GM18873 (cell line): ENCODE results near the gene MGLL.

Experiments
- ATAC-seq: cut with Tn5 transposase; IDR thresholded peaks from one replicate; pipeline ENCODE4 v1.9.1; 2021; ENCODE audit warnings: mild to moderate bottlenecking, moderate library complexity, moderate number of reproducible peaks; ENCODE audit not compliant: unreplicated experiment, low FRiP score

MGLL gene

DNA sequence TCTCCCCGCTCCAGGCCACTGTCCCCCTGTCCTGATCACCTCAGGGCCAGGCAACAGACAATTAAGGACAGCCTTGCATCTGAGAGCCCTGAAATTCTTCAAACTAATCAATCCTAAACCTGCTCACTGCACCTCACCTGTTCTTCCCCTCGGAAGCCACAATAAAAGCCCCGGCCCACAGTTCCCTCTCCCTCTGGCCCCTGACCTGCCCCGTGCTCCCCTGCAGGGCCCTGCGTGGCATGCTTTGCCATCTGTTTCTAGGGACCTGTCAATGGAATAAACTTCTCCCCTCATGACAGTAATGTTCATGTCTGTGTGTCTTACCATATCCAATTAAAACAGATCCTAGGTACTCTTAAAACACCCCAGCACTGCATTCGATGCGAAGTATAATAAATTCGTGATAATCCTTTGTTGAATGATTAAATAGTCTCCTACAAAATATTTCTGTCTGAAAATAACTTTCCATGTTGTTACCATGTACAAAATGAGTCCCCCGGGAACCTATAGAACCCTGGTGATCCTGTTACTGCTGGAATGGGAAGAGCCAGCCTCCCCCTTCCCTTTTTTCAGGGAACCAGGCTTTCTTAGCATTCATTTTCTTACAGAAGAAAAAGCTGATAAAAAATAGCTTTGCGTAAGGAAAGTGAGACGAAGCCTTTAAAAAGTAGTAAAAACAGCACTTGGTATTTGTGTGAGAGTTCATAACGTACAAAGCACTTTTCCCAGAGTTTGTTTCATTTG lies 90.6 kb downstream of the MGLL start:
- ATAC-seq: no peak

DNA sequence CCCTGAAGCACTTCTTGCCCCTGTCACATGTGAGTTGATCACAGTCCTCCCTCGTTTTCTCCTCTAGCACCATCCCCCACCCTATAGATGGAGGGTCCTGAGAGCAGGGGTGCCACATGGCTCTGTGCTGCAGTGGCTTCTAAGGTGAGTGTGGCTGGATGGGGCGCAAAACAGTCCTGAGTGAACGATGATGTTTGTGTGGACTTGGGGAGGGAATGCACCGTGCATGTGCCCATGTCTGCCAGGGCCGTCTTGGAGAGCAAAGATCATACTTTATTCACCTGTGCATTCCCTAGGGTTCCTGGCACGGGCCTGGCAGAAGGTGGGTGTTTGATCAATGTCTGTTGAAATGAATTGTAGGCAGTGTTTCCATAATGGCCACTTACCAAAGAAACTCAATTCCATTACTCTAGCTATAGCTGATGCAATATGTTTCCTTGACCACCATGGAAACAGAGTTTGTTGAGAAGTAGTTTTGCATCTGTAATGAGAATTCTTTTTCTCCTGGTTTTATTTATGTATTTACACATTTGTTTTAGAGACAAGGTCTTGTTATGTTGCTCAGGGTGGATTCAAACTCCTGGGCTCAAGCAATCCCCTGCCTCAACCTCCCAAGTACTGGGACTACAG lies 91.5 kb downstream of the MGLL start:
- no peak for ATAC-seq

- ATAC-seq: no peak
Observed at GRCh38 chr3:127730171-127730570, 92.1 kb downstream of the MGLL start.

DNA sequence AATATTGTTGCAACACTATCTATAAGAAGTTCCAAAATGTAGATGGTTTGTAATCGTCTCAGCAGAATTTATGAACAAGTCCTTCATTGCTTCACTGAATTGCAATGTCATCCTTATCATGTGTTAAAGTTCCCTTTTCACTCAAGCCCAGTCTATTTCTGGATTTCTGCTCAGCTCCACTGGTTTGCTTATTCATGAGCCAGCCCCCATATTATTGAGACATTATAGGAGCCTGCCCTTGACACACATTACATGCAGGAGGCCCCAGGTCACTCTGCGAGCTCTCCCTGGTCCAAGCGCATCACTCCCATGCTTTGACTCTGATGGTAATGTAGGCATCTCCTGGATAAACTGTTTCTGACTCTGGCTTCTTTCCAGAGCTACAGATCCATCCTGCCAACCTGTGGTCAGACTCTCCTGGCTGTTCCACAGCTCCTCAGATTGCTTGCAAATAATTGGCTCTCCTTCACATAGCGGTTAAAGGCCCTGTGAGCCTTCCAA lies 92.7 kb downstream of the MGLL start:
- no peak for ATAC-seq

DNA sequence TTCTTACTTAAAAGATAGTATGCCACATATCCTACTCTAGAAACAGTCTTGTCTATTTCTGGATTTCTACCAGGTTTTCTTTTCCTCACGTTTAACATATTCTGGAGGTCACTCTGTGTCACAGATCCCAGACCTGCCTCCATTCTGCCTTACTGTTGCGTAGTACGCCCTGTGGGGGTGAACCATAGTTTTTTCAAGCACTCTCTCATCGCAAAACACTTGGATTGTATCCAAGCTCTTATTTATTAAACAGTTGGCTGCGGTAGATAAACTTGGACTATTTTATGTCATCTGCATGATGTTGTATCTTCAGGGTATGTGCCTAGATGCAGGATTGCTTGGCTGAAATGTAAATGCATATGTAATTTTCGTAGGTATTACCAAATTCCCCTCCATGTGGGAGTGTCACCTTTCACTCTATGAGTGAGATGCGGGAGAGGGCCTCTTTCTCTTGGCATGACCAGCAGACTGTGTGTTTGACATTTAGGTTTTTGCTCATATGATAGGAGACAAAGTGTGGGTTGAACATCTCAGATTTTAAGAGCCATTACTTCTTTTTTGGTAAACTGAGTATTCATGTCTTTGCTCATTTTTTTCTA lies 93.8 kb downstream of the MGLL start:
- no peak for ATAC-seq

DNA sequence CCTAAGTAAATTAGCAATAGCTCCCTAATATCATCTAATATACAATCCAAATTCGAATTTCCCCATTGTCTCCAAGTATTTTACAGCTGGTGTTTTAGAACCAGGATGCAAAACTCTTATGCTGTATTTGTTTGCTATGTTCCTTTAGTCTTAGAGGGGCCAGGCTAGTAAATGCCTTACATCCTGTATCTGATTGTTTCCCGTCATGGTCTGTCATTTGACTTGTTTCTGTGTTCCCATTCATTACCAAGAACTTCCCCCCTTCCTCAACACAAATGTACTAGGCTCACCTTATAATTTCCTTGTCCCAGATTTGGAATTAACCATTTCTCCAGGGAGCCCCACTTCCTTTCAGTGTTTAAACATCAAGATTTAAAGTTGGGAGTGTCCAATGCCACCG lies 95.4 kb downstream of the MGLL start:
- ATAC-seq: no peak

DNA sequence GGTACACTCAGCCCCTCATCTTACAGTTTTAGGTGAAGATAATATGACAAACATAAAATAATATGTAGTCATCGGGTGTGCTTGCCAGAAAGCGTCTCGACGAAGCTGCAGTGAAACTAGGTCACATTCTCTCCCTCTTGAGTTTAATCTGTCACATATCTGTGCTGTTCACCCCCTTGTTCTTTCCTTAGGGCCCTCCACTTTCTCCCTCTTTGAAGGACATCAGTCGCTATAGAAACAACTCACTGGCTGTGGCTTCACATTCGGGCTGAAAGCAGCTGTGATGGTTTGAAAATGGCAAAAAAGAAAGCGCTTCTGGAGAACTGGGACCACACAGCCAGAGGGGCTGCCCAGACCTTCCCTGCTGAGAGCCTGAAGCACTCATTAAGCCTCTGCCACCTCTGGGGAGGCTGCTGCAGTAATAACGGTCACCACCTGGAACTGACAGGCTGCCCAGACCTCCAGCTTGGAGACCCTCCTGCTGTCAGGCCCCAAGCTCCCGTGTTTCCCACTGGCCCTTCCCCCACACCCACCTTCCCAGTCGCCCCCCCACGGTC lies 99.2 kb downstream of the MGLL start:
- no peak for ATAC-seq

DNA sequence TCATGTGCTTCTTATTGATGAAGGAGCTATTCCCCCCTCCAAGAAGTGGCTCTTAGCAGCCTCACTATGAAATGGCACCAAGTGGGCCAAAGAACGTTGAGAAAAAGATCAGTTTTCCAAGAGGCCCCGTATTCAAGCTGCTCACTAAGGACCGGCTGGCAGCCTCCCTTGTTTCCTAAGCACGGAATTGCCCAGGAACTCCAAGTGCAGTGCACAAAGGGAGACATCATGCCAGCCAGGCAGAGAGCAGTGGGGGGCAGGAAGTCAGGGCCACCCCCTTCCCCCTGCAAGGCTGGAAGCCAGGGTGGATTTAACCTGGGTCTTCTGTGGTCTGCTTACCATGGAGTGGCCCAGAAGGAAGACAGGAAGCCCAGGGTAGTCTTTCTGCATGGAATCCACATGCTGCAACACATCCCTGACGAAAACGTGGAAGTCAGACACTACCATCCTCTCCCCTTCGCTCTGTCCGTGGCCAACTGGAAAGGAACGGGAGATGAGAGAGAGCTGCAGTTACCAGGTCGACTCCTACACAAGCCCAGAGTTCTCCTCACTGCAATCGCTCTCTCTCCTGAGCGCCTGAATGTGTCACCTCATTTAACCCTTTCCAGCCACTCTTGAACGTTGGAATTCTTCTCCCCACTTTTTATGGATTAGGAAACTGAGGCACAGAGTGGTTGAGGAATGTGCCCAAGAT lies 100.1 kb downstream of the MGLL start:
- ATAC-seq: no peak

DNA sequence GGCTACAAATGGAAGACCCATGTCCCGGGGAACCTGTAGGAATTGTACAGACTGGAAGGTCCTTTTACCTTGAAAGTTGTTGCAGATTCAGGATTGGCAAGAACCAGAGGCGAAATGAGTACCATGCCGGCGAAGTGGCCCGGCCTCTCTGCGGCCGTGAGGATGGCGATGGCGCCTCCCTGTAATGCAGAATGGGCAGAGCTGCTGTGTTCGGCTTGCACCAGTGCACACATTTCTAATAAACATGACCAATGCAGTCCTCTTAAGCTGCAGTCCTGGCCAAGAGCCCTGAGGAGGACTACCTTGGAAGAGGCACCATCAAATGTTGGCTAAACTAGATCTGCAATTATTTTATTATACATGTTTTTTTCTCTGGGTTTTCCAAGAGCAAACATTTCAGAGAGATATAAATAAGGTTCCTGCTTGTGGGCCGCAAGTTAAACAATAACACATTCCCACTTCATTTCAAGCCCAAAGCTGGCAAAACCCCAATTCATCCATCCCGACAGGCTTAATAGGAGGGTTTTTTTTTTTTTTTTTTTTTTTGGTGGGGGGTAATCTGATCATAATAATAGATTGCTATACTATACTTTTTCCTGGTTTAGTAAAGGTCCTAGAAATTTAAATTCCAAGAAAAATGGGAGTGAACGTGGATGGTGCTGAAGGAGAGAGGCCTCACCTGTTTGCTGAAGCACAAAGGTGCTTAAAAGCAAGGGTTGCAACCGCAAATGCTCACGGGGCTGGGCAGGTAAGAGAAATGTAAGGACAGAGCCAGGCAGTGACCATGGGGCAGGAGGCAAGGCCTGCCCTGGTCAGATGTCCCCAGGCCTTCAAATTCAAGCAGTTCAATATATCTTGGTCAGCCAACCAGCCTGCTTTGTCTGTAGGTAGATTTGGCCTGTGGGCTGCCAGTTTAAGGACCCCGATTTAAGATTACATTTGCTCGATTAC lies 101.1 kb downstream of the MGLL start:
- ATAC-seq: no peak

GRCh38 chr3:127720161-127720823 lies 102.0 kb downstream of the MGLL start:
- ATAC-seq: no peak

- ATAC-seq: no peak
Observed at GRCh38 chr3:127719369-127719768, 102.9 kb downstream of the MGLL start.

DNA sequence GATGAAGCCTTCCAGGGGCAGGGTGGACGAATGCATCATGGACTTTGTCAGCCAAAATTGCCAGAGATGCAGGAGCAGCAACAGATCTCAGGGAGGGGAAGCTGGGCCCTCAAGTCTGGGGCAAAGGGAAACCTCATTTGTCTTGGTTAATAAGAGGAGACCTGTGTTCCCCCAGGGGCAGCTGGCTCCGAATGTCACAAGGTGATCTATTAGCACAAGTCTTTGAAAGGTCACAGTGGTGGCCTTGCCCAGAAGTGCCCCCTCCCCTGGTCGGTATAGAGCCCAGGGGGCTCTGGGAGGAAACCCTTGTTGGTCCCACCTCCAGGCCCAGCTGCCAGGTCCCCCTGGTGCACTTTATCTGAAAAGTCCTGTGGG lies 103.4 kb downstream of the MGLL start:
- ATAC-seq: no peak

GRCh38 chr3:127718245-127718915 lies 103.9 kb downstream of the MGLL start:
- no peak for ATAC-seq

- ATAC-seq: no peak
Observed at GRCh38 chr3:127717357-127718244, 104.7 kb downstream of the MGLL start.

DNA sequence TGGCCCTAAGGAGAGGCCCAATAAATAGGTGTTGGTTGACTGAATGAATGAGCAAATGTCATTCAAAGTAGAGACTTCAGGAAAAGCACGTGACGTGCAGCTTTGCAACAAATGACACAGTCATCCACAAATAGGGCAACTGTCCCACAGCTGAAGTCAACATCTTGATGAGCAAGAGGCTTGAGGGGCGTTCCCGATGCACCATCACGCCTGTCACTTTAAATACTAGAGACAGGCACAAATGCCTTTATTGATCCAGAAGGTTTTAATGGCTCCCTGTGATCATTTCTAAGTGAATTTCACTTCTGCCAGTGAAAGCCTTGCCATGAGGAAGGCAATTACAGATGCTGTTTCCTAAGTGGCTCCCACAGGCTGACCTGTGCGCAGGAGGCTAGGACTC lies 105.9 kb downstream of the MGLL start:
- no peak for ATAC-seq

GRCh38 chr3:127715532-127715931 lies 106.8 kb downstream of the MGLL start:
- no peak for ATAC-seq

DNA sequence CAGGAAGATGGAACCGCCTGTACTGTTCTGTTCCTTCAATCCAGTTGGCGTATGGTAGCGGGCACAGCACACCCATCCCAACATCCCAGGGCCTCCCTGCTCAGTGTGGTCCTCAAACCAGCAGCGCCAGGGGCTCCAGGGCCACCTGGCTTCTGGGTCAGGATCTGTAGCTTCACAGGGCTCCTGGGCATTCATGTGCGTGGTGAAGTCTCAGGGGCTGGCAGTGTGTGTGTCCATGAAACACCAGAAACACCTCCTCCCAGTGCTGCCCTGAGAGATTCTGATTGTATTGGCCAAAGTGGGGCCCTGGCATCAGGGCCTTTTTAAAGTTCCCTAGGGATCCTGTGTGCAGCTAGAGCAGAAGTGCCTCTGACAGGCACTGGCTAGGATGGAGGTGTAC lies 107.4 kb downstream of the MGLL start:
- no peak for ATAC-seq

DNA sequence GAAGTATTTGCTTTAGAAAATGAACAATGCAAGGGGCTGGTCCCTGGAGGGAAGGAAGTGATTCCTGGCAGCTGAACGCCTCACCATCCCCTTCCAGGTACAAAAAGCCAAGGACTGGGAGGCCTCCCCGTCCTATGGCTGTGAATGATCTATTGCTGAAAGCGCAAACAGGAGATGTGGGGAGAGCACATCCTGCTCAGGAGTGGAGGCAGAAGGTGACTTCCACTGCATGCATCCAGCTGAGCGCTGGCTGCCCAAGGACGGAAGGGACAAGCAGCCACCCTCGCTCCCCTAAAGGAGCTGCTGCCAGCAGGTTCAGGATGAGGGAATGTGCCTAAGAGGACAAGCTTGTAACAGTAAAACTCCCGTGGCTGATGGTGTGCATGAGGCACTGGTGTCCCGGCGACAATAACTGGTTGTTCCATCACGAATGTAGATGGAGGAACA lies 108.2 kb downstream of the MGLL start:
- no peak for ATAC-seq
